IMR-90 (cell line): ENCODE results near the gene STUB1. TPM values are rescaled to one million over a fixed set of nuclear protein-coding genes. Genes with fewer than 3 reads are reported as not detected.

Experiments
- ATAC-seq: fragments of 200-7000 bp; cut with Tn5 transposase; 2 replicates; pipeline ENCODE4 v1.9.1; 2020; ENCODE audit warnings: low read depth, mild to moderate bottlenecking, moderate library complexity
- BruUV-seq: library from RNA; stranded (reverse); fragments of 400-500 nt; replicated peaks from 2 replicates; lab custom pipeline; 2021; lab: Mats Ljungman, UMichigan
- CTCF ChIA-PET: fragments of 300-600 bp; formaldehyde crosslinking; extraction: SDS; loops from one replicate; lab custom pipeline; 2021; ENCODE audit warnings: antibody characterized with exemption; lab: Yijun Ruan, JAX
- POLR2A ChIA-PET: fragments of 300-600 bp; sonication (Branson Sonifier 250); formaldehyde crosslinking; loops from one replicate; lab custom pipeline; 2022; ENCODE audit warnings: antibody characterized with exemption; ENCODE audit not compliant: unreplicated experiment; lab: Charles Lee
- DNase-seq: peaks from one replicate; pipeline ENCODE4 v3.0.0; 2013
- H2AFZ ChIP-seq: replicated peaks from 2 replicates; pipeline ENCODE3; 2013; ENCODE audit warnings: low read length, mild to moderate bottlenecking; ENCODE audit not compliant: poor library complexity
- H2AK5ac ChIP-seq: 2 replicates; pipeline ENCODE4 v1.6.1; 2013; ENCODE audit warnings: low read depth, low read length, inconsistent platforms
- H2AK9ac ChIP-seq: replicated peaks from 2 replicates; pipeline ENCODE3; 2013; ENCODE audit warnings: mild to moderate bottlenecking, low read depth, low read length, moderate library complexity; ENCODE audit not compliant: poor library complexity
- H2BK120ac ChIP-seq: 2 replicates; pipeline ENCODE4 v1.6.1; 2013; ENCODE audit warnings: low read depth, low read length, inconsistent platforms
- H2BK15ac ChIP-seq: 3 replicates; pipeline ENCODE4 v1.6.1; 2013; ENCODE audit warnings: low read depth, low read length, inconsistent platforms
- H2BK20ac ChIP-seq: 2 replicates; pipeline ENCODE4 v1.6.1; 2013; ENCODE audit warnings: low read depth, mild to moderate bottlenecking, inconsistent platforms, low read length, moderate library complexity
- H2BK5ac ChIP-seq: 2 replicates; pipeline ENCODE4 v1.6.1; 2013; ENCODE audit warnings: mild to moderate bottlenecking, low read depth, low read length, inconsistent platforms; ENCODE audit not compliant: poor library complexity, severe bottlenecking
- H3K14ac ChIP-seq: replicated peaks from 2 replicates; pipeline ENCODE4 v1.6.1; 2013; ENCODE audit warnings: low read depth, low read length, inconsistent platforms
- H3K18ac ChIP-seq: 2 replicates; pipeline ENCODE4 v1.6.1; 2013; ENCODE audit warnings: low read depth, low read length, control low read depth
- H3K23ac ChIP-seq: 2 replicates; pipeline ENCODE4 v1.6.1; 2013; ENCODE audit warnings: low read depth, low read length, inconsistent platforms
- H3K27ac ChIP-seq: 2 replicates; pipeline ENCODE4 v1.5.1; 2013; ENCODE audit warnings: mild to moderate bottlenecking, control low read depth, low read length; ENCODE audit not compliant: insufficient read depth
- H3K27me3 ChIP-seq: 2 replicates; pipeline ENCODE4 v1.6.1; 2013; ENCODE audit warnings: low read length; ENCODE audit not compliant: control insufficient read depth, insufficient read depth
- H3K36me3 ChIP-seq: 2 replicates; pipeline ENCODE4 v1.6.1; 2013; ENCODE audit warnings: low read length, mixed read lengths; ENCODE audit not compliant: control insufficient read depth, insufficient read depth
- H3K4ac ChIP-seq: 2 replicates; pipeline ENCODE4 v1.6.1; 2013; ENCODE audit warnings: low read depth, low read length, inconsistent platforms
- H3K4me1 ChIP-seq: 2 replicates; pipeline ENCODE4 v1.6.1; 2013; ENCODE audit warnings: low read length, mixed read lengths; ENCODE audit not compliant: control insufficient read depth, insufficient read depth
- H3K4me2 ChIP-seq: 2 replicates; pipeline ENCODE4 v1.6.1; 2013; ENCODE audit warnings: low read depth, mild to moderate bottlenecking, control low read depth, low read length, moderate library complexity
- H3K4me3 ChIP-seq: 2 replicates; pipeline ENCODE4 v1.5.1; 2013; ENCODE audit warnings: low read depth, mild to moderate bottlenecking, control low read depth, low read length, moderate library complexity; ENCODE audit not compliant: insufficient read depth
- H3K56ac ChIP-seq: 2 replicates; pipeline ENCODE4 v1.6.1; 2013; ENCODE audit warnings: low read length, inconsistent platforms; ENCODE audit not compliant: insufficient read depth; ENCODE audit errors: extremely low read depth
- H3K79me1 ChIP-seq, 2 experiments: 2 replicates each; pipeline ENCODE4 v1.6.1; 2013; ENCODE audit warnings: low read length in 2 of 2, inconsistent platforms in 1 of 2, low read depth in 1 of 2
- H3K9ac ChIP-seq: 2 replicates; pipeline ENCODE4 v1.6.1; 2013; ENCODE audit warnings: low read depth, low read length, control low read depth
- H3K9me1 ChIP-seq: 2 replicates; pipeline ENCODE4 v1.6.1; 2013; ENCODE audit warnings: low read length, inconsistent platforms; ENCODE audit not compliant: insufficient read depth
- H3K9me3 ChIP-seq: 2 replicates; pipeline ENCODE4 v1.6.1; 2013; ENCODE audit warnings: low read length; ENCODE audit not compliant: control insufficient read depth, insufficient read depth
- H4K20me1 ChIP-seq: 2 replicates; pipeline ENCODE4 v1.6.1; 2013; ENCODE audit warnings: low read length, inconsistent platforms; ENCODE audit not compliant: insufficient read depth
- H4K5ac ChIP-seq: 2 replicates; pipeline ENCODE4 v1.6.1; 2013; ENCODE audit warnings: mild to moderate bottlenecking, low read depth, low read length, control low read depth
- H4K8ac ChIP-seq, 2 experiments: 2 replicates each; pipeline ENCODE4 v1.6.1; 2013; ENCODE audit warnings: low read depth in 2 of 2, low read length in 2 of 2, control low read depth in 1 of 2, inconsistent platforms in 1 of 2
- H4K91ac ChIP-seq: 2 replicates; pipeline ENCODE4 v1.6.1; 2013; ENCODE audit warnings: low read depth, low read length, inconsistent platforms; ENCODE audit not compliant: insufficient read depth
- BHLHE40 ChIP-seq: fragments of 150-350 bp; IDR thresholded peaks from 2 replicates; pipeline ENCODE4 v1.6.1; 2016; ENCODE audit warnings: mild to moderate bottlenecking, low read depth, low read length
- CEBPB ChIP-seq: IDR thresholded peaks from 2 replicates; pipeline ENCODE4 v1.6.1; 2012; ENCODE audit warnings: low read depth, low read length, improper control_type of control experiment
- CHD1 ChIP-seq: IDR thresholded peaks from 2 replicates; pipeline ENCODE4 v1.6.1; 2012; ENCODE audit warnings: low read depth, low read length, improper control_type of control experiment
- NFE2L2 ChIP-seq: fragments of 150-350 bp; IDR thresholded peaks from 2 replicates; pipeline ENCODE4 v1.6.1; 2016; ENCODE audit warnings: low read depth, mild to moderate bottlenecking, low read length
- POLR2A ChIP-seq: IDR thresholded peaks from 2 replicates; pipeline ENCODE4 v1.6.1; 2012; ENCODE audit warnings: mild to moderate bottlenecking, low read depth, low read length
- RAD21 ChIP-seq: IDR thresholded peaks from 2 replicates; pipeline ENCODE4 v1.6.1; 2012; ENCODE audit warnings: low read length, improper control_type of control experiment
- RCOR1 ChIP-seq: IDR thresholded peaks from 2 replicates; pipeline ENCODE4 v1.6.1; 2012; ENCODE audit warnings: mild to moderate bottlenecking, low read length, improper control_type of control experiment; ENCODE audit not compliant: insufficient replicate concordance
- RFX5 ChIP-seq: IDR thresholded peaks from 2 replicates; pipeline ENCODE4 v1.8.0; 2012; ENCODE audit warnings: low read depth, mild to moderate bottlenecking, low read length, moderate library complexity
- WGBS, 2 experiments: methylation state at CpG; one replicate each; pipeline versions ENCODE4 v1.1.5 to v1.1.7; 2013; ENCODE audit warnings: missing lambda C conversion rate in 2 of 2; ENCODE audit not compliant: insufficient read length in 1 of 2; ENCODE audit errors: extremely low coverage in 2 of 2; 5-methylcytosine and 5-hydroxymethylcytosine counted together
- dilution Hi-C: fragments of 300-500 bp; cut with HindIII; formaldehyde crosslinking; loops from one replicate; pipeline ENCODE4 v1.14.3; 2018; ENCODE audit warnings: low sequenced_read_pairs; ENCODE audit not compliant: unreplicated experiment
- in situ Hi-C: fragments of 300-500 bp; cut with MboI; formaldehyde crosslinking; loops from 3 replicates; pipeline ENCODE4 v1.14.3; 2019; ENCODE audit warnings: low sequenced_read_pairs, inconsistent platforms, mixed read lengths
- intact Hi-C: fragments of 100-400 bp; cut with micrococcal nuclease; formaldehyde crosslinking; loops from 2 replicates; pipeline ENCODE4 v1.10.0; 2022
- polyA plus RNA-seq, 3 experiments: library from polyadenylated mRNA; depleted of rRNA; stranded (reverse); fragments of >200 nt; gene quantifications; 2 replicates each; pipeline ENCODE4 v1.2.3, GENCODE V29; 2012; ENCODE audit warnings: low replicate concordance in 1 of 3
- total RNA-seq: library from RNA; depleted of rRNA; stranded (reverse); fragments of >200 nt; gene quantifications from 2 replicates; pipeline ENCODE4 v1.2.3, GENCODE V29; 2012

STUB1 gene
- total and polyA plus RNA-seq, 2 of the 4 experiments (the other 2 are of a cell fraction): 183 to 186 TPM

- no peak for TF ChIP-seq BHLHE40
- TF ChIP-seq CHD1: no peak
- no peak for TF ChIP-seq RFX5
- TF ChIP-seq RAD21: no peak
- TF ChIP-seq POLR2A: no peak
These were observed 18.9 kb upstream of the STUB1 start (continued) for GRCh38 chr16:661184-661821.

DNA sequence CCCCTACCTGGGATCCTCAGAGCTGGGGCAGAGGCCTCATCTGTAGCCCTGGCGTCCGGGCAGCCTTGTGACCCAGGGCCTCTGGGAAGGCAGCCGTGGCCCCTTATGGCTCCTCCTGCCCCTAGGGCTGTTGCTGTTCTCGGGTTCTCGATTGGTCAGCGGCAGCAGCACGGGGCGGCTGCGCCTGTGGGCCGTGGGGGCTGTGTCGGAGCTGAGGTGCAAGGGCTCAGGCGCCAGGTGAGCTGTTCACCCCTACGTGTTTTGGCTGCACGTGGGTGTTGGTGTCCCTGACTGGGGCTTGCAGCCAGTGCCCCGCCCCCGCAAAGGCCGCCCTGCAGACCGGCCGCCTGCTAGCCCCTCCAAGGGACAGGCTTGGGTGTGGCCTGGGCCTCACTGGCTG is 18.1 kb upstream of the STUB1 start:
- H3K9ac ChIP-seq: no peak overlapping the region
- H2AK9ac ChIP-seq: no peak overlapping the region
- H3K27ac ChIP-seq: no peak overlapping the region
- POLR2A ChIA-PET: no interaction called here
- no peaks in the 10 kb centered on the region for H4K20me1 ChIP-seq
- dilution Hi-C loops (no loop called here), intact Hi-C loops (no loop called here), in situ Hi-C loops (no loop called here)
- TF ChIP-seq CHD1: no peak
- no peak for TF ChIP-seq NFE2L2
- TF ChIP-seq RCOR1: no peak
- no peak for TF ChIP-seq RFX5
- TF ChIP-seq BHLHE40: no peak
- TF ChIP-seq POLR2A: no peak
- no peak for TF ChIP-seq CEBPB
- H3K14ac ChIP-seq: no peak overlapping the region
- H3K4me3 ChIP-seq: no peak overlapping the region
- no peaks in the 10 kb centered on the region for H3K79me1 ChIP-seq
- H3K4me2 ChIP-seq: no peak overlapping the region
- H2BK20ac ChIP-seq: no peak overlapping the region
- no peaks in the 10 kb centered on the region for H3K9me3 ChIP-seq
- H3K36me3 ChIP-seq: peaks cover 4% of the 10 kb centered on the region
- H4K91ac ChIP-seq: no peak overlapping the region
- no peak overlapping the region for H3K4ac ChIP-seq
- H2BK5ac ChIP-seq: no peak overlapping the region
- H3K23ac ChIP-seq: no peak overlapping the region
- H3K56ac ChIP-seq: no peak overlapping the region
- CTCF ChIA-PET: no interaction called here
- no peak overlapping the region for H2AFZ ChIP-seq
- DNase-seq: no peak
- no TSS peak for BruUV-seq
- H2BK15ac ChIP-seq: no peak overlapping the region
- no peaks in the 10 kb centered on the region for H3K27me3 ChIP-seq
- H2AK5ac ChIP-seq: no peak overlapping the region
- no peaks in the 10 kb centered on the region for H3K9me1 ChIP-seq
- no peak overlapping the region for H2BK120ac ChIP-seq
- H4K8ac ChIP-seq: no peak overlapping the region
- H3K18ac ChIP-seq: no peak overlapping the region
- H3K4me1 ChIP-seq: peaks cover 5% of the 10 kb centered on the region
- no peak for ATAC-seq
- 96% methylated on average over 18 of the region's 19 CpGs; no CpG with 5 or more reads in 1 of the 2 experiments for WGBS, 2 experiments
- no peak overlapping the region for H4K5ac ChIP-seq
